K562 (cell line): ENCODE results near the gene RNF212B. TPM values are rescaled to one million over a fixed set of nuclear protein-coding genes. Genes with fewer than 3 reads are reported as not detected.

Experiments used
- DACH1 ChIP-seq: fragments of 450-650 bp; IDR thresholded peaks from 2 replicates; pipeline ENCODE4 v1.6.1; 2018; ENCODE audit not compliant: partially characterized antibody
- HDAC1 ChIP-seq, 2 experiments: fragments of 450-650 bp; IDR thresholded peaks; 2 replicates each; pipeline ENCODE4 v1.6.1; 2016 to 2017; ENCODE audit warnings: inconsistent platforms in 1 of 2, mild to moderate bottlenecking in 1 of 2, moderate library complexity in 1 of 2
- SPI1 ChIP-seq: IDR thresholded peaks from 2 replicates; pipeline ENCODE4 v1.6.1; 2011; ENCODE audit warnings: low read depth, low read length, control low read depth, borderline replicate concordance
- ZNF354B ChIP-seq: fragments of 250-450 bp; sonication (Bioruptor Pico); IDR thresholded peaks from 2 replicates; pipeline ENCODE4 v1.4.0; 2020
- polyA plus RNA-seq, 8 experiments: library from polyadenylated mRNA; depleted of rRNA in 4 of 8; stranded (reverse) in 5 of 8; unstranded in 3 of 8; fragments of >200 nt; fragmentation: Nextera tagmentation in 2 of 8; fragmentation: Illumina TruSeq in 1 of 8; extraction: Ambion mirVana in 2 of 8; extraction: Trizol in 1 of 8; gene quantifications; 2 replicates each; pipeline versions ENCODE4 v1.2.1 to v1.2.3, GENCODE V29; 2011 to 2014; ENCODE audit warnings: inconsistent platforms in 1 of 8, missing spikeins in 1 of 8
- total RNA-seq, 7 experiments: library from RNA; depleted of rRNA in 6 of 7; stranded (reverse); fragments of >200 nt in 6 of 7; fragmentation: Illumina TruSeq in 2 of 7; extraction: Trizol in 2 of 7; gene quantifications; 2 replicates each; pipeline versions ENCODE4 v1.2.1 to v1.2.3, GENCODE V29; 2011 to 2021; ENCODE audit warnings: low replicate concordance in 1 of 7
- TF ChIP-seq, protein P1 (sequence below): fragments of 200-600 bp; sonication (generic); IDR thresholded peaks from one replicate; pipeline ENCODE4 v1.6.1; 2012; ENCODE audit warnings: mild to moderate bottlenecking, low read depth, low read length, inconsistent platforms
- TF ChIP-seq, protein P2 (sequence below): fragments of 450-650 bp; IDR thresholded peaks from 2 replicates; pipeline ENCODE4 v1.6.1; 2016; ENCODE audit warnings: mild to moderate bottlenecking
- TF ChIP-seq, protein P3 (sequence below): fragments of 450-650 bp; formaldehyde crosslinking; IDR thresholded peaks from 2 replicates; pipeline ENCODE4 v1.4.0; 2020; ENCODE audit warnings: mild to moderate bottlenecking, moderate library complexity
- TF ChIP-seq, protein P4 (sequence below): IDR thresholded peaks from 2 replicates; pipeline ENCODE4 v1.6.1; 2014; ENCODE audit warnings: antibody characterized with exemption

The RNF212B gene
- total and polyA plus RNA-seq, 9 of the 15 experiments (the other 6 are each of a cell fraction or from before 2014, with no cell fraction given), result 0.15 to 0.43 (median 0.27) TPM; not detected in 3

DNA sequence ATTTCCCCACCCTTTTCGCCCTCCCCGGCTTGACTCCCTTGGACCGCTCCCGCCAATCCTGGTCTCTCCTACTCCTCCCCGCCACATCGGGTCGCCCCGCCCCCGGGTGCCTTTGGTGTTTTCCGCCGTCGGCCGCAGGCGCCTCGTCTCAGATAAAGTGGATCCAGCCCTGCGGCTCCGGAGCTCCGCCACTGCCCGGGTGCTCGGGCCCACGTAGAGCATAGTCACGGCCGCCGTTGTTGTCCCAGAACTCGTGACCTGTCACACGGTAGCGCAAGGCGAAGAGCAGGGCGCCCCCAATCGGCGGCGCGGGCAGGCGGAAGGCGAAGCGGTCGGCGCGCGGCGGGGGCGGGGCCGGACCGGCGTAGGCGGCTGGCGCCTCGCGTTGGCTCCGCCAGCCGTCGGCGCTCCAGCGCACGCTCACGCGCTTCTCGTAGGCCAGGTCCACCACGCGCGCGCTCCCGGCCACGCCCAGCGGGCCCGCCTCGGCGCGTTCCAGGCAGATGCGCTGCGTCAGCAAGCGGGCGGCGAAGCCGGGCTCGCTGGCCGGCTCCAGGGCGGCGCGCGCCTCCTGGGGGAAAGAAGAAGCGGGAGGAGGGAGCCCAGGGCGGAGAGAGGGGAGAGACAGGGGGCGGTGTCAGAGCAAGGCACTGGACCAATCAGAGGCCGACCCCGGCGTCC, 63.7 kb downstream of the RNF212B start (continued):
- TF ChIP-seq, protein P1, sequence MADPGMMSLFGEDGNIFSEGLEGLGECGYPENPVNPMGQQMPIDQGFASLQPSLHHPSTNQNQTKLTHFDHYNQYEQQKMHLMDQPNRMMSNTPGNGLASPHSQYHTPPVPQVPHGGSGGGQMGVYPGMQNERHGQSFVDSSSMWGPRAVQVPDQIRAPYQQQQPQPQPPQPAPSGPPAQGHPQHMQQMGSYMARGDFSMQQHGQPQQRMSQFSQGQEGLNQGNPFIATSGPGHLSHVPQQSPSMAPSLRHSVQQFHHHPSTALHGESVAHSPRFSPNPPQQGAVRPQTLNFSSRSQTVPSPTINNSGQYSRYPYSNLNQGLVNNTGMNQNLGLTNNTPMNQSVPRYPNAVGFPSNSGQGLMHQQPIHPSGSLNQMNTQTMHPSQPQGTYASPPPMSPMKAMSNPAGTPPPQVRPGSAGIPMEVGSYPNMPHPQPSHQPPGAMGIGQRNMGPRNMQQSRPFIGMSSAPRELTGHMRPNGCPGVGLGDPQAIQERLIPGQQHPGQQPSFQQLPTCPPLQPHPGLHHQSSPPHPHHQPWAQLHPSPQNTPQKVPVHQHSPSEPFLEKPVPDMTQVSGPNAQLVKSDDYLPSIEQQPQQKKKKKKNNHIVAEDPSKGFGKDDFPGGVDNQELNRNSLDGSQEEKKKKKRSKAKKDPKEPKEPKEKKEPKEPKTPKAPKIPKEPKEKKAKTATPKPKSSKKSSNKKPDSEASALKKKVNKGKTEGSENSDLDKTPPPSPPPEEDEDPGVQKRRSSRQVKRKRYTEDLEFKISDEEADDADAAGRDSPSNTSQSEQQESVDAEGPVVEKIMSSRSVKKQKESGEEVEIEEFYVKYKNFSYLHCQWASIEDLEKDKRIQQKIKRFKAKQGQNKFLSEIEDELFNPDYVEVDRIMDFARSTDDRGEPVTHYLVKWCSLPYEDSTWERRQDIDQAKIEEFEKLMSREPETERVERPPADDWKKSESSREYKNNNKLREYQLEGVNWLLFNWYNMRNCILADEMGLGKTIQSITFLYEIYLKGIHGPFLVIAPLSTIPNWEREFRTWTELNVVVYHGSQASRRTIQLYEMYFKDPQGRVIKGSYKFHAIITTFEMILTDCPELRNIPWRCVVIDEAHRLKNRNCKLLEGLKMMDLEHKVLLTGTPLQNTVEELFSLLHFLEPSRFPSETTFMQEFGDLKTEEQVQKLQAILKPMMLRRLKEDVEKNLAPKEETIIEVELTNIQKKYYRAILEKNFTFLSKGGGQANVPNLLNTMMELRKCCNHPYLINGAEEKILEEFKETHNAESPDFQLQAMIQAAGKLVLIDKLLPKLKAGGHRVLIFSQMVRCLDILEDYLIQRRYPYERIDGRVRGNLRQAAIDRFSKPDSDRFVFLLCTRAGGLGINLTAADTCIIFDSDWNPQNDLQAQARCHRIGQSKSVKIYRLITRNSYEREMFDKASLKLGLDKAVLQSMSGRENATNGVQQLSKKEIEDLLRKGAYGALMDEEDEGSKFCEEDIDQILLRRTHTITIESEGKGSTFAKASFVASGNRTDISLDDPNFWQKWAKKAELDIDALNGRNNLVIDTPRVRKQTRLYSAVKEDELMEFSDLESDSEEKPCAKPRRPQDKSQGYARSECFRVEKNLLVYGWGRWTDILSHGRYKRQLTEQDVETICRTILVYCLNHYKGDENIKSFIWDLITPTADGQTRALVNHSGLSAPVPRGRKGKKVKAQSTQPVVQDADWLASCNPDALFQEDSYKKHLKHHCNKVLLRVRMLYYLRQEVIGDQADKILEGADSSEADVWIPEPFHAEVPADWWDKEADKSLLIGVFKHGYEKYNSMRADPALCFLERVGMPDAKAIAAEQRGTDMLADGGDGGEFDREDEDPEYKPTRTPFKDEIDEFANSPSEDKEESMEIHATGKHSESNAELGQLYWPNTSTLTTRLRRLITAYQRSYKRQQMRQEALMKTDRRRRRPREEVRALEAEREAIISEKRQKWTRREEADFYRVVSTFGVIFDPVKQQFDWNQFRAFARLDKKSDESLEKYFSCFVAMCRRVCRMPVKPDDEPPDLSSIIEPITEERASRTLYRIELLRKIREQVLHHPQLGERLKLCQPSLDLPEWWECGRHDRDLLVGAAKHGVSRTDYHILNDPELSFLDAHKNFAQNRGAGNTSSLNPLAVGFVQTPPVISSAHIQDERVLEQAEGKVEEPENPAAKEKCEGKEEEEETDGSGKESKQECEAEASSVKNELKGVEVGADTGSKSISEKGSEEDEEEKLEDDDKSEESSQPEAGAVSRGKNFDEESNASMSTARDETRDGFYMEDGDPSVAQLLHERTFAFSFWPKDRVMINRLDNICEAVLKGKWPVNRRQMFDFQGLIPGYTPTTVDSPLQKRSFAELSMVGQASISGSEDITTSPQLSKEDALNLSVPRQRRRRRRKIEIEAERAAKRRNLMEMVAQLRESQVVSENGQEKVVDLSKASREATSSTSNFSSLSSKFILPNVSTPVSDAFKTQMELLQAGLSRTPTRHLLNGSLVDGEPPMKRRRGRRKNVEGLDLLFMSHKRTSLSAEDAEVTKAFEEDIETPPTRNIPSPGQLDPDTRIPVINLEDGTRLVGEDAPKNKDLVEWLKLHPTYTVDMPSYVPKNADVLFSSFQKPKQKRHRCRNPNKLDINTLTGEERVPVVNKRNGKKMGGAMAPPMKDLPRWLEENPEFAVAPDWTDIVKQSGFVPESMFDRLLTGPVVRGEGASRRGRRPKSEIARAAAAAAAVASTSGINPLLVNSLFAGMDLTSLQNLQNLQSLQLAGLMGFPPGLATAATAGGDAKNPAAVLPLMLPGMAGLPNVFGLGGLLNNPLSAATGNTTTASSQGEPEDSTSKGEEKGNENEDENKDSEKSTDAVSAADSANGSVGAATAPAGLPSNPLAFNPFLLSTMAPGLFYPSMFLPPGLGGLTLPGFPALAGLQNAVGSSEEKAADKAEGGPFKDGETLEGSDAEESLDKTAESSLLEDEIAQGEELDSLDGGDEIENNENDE, result no peak
- peak in 1 of 2 experiments; percentile 77; a peak in 2 of 4 replicates for TF ChIP-seq HDAC1 (IDR thresholded peaks at IDR 0.05)
- no peak for TF ChIP-seq DACH1
- TF ChIP-seq, protein P2, sequence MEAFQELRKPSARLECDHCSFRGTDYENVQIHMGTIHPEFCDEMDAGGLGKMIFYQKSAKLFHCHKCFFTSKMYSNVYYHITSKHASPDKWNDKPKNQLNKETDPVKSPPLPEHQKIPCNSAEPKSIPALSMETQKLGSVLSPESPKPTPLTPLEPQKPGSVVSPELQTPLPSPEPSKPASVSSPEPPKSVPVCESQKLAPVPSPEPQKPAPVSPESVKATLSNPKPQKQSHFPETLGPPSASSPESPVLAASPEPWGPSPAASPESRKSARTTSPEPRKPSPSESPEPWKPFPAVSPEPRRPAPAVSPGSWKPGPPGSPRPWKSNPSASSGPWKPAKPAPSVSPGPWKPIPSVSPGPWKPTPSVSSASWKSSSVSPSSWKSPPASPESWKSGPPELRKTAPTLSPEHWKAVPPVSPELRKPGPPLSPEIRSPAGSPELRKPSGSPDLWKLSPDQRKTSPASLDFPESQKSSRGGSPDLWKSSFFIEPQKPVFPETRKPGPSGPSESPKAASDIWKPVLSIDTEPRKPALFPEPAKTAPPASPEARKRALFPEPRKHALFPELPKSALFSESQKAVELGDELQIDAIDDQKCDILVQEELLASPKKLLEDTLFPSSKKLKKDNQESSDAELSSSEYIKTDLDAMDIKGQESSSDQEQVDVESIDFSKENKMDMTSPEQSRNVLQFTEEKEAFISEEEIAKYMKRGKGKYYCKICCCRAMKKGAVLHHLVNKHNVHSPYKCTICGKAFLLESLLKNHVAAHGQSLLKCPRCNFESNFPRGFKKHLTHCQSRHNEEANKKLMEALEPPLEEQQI, result no peak
- TF ChIP-seq, protein P3, sequence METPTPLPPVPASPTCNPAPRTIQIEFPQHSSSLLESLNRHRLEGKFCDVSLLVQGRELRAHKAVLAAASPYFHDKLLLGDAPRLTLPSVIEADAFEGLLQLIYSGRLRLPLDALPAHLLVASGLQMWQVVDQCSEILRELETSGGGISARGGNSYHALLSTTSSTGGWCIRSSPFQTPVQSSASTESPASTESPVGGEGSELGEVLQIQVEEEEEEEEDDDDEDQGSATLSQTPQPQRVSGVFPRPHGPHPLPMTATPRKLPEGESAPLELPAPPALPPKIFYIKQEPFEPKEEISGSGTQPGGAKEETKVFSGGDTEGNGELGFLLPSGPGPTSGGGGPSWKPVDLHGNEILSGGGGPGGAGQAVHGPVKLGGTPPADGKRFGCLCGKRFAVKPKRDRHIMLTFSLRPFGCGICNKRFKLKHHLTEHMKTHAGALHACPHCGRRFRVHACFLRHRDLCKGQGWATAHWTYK (CRISPR knock-in tag), result peak; percentile 65; the same call in 1 of the 2 replicates
- TF ChIP-seq SPI1, result no peak
- TF ChIP-seq ZNF354B (CRISPR knock-in tag), result no peak
- TF ChIP-seq, protein P4, sequence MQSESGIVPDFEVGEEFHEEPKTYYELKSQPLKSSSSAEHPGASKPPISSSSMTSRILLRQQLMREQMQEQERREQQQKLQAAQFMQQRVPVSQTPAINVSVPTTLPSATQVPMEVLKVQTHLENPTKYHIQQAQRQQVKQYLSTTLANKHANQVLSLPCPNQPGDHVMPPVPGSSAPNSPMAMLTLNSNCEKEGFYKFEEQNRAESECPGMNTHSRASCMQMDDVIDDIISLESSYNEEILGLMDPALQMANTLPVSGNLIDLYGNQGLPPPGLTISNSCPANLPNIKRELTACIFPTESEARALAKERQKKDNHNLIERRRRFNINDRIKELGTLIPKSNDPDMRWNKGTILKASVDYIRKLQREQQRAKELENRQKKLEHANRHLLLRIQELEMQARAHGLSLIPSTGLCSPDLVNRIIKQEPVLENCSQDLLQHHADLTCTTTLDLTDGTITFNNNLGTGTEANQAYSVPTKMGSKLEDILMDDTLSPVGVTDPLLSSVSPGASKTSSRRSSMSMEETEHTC, result peak; percentile 100
